Mucosa of descending colon (tissue), 3 donors: ENCODE measurements around the gene UTS2R. TPM values are rescaled to one million over a fixed set of nuclear protein-coding genes. Genes with fewer than 3 reads are reported as not detected.
A peak's percentile ranks its signal among the peaks of the same experiment; 100 is the strongest.
"Not testable (repeated sequence)": the region's sequence is repeated elsewhere in the genome, so short reads cannot be mapped to it uniquely, and the experiment has no call there.

Experiments used
- ATAC-seq: fragments of 200-7000 bp; cut with Tn5 transposase; one replicate; pipeline ENCODE4 v1.9.1; 2020; ENCODE audit warnings: mild to moderate bottlenecking, moderate library complexity
- DNase-seq, 3 donors: peaks; one replicate each; pipeline ENCODE4 v3.0.0-alpha.2; 2020
- H3K36me3 ChIP-seq: fragments of 200-600 bp; one replicate; pipeline ENCODE4 v1.8.0; 2021; ENCODE audit warnings: low read depth, mild to moderate bottlenecking
- H3K4me1 ChIP-seq: fragments of 200-600 bp; one replicate; pipeline ENCODE4 v1.8.0; 2021; ENCODE audit warnings: low read depth, mild to moderate bottlenecking
- H3K4me3 ChIP-seq: fragments of 200-600 bp; one replicate; pipeline ENCODE4 v1.8.0; 2021; ENCODE audit warnings: mild to moderate bottlenecking
- H3K9me3 ChIP-seq: fragments of 200-600 bp; one replicate; pipeline ENCODE4 v1.8.0; 2021; ENCODE audit warnings: mild to moderate bottlenecking
- CTCF ChIP-seq: fragments of 200-600 bp; IDR thresholded peaks from one replicate; pipeline ENCODE4 v1.8.0; 2022; ENCODE audit warnings: antibody characterized with exemption, mild to moderate bottlenecking
- intact Hi-C, 2 donors: fragments of 100-400 bp; cut with DNase I in 1 of 2; cut with micrococcal nuclease in 1 of 2; formaldehyde crosslinking; loops; one replicate each; pipeline versions ENCODE4 v1.11.0 to v1.11.1; 2022; cut with DNase I, micrococcal nuclease
- total RNA-seq, 3 donors: library from RNA; stranded (reverse); fragmentation: NEBNext Ultra II Directional in 2 of 3; extraction: Animal tissue kit (Norgen Biotek cat#: 25700) in 2 of 3; gene quantifications; one replicate each; pipeline versions ENCODE4 v1.2.1 to v1.2.4, GENCODE V29; 2021 to 2023
- donor health status: DM: no; HTN: no; CAD: no; lungs with moderate emphysema.
- donor health status: DM: no; HTN: no; CAD: no.
- donor health status: DM: no; HTN: yes; CAD: no.

The UTS2R gene
- total RNA-seq, 3 donors from 2014 or later: not detected

- H3K36me3 ChIP-seq: no peaks in the 10 kb centered on the region
- ATAC-seq: peak; percentile 52
- H3K4me1 ChIP-seq: peaks cover 4% of the 10 kb centered on the region
- H3K9me3 ChIP-seq: no peaks in the 10 kb centered on the region
- no peak overlapping the region for H3K4me3 ChIP-seq
- peak in 2 of 3 donors; percentile 48 to 60 for DNase-seq
- no peak for TF ChIP-seq CTCF
- intact Hi-C loops: no loop called here
Measured at GRCh38 chr17:82346342-82347300, 24.9 kb upstream of the UTS2R start.

- not testable (repeated sequence) for H3K36me3 ChIP-seq, H3K4me3 ChIP-seq, DNase-seq, ATAC-seq, H3K4me1 ChIP-seq, H3K9me3 ChIP-seq
- intact Hi-C loops: loop anchor here in 1 of 2 donors (2.0 kb wide), 1 partner anchor 79 kb away; no protein-coding TSS in a partner anchor
Measured at GRCh38 chr17:82347994-82348393, 23.6 kb upstream of the UTS2R start.

GRCh38 chr17:82348434-82348833, 23.1 kb upstream of the UTS2R start:
- TF ChIP-seq CTCF: no peak

GRCh38 chr17:82348866-82349265, 22.7 kb upstream of the UTS2R start:
- Histone ChIP-seq H3K4me3 (no peak overlapping the region), H3K9me3 (no peaks in the 10 kb centered on the region), H3K36me3 (no peaks in the 10 kb centered on the region), H3K4me1 (peaks cover 4% of the 10 kb centered on the region)
- ATAC-seq (no peak), DNase-seq (no peak)
- intact Hi-C loops: loop anchor here in 1 of 2 donors (2.0 kb wide), 1 partner anchor 78 kb away; no protein-coding TSS in a partner anchor
- TF ChIP-seq CTCF: no peak

More at GRCh38 chr17:82348434-82348833, 23.1 kb upstream of the UTS2R start:
- ATAC-seq: no peak
- peak in 1 of 3 donors; percentile 26 for DNase-seq
- no peaks in the 10 kb centered on the region for H3K9me3 ChIP-seq
- intact Hi-C loops: loop anchor here in 1 of 2 donors (2.0 kb wide), 1 partner anchor 78 kb away; no protein-coding TSS in a partner anchor
- H3K36me3 ChIP-seq: no peaks in the 10 kb centered on the region
- peaks cover 4% of the 10 kb centered on the region for H3K4me1 ChIP-seq
- H3K4me3 ChIP-seq: no peak overlapping the region

GRCh38 chr17:82349287-82349701, 22.3 kb upstream of the UTS2R start:
- H3K9me3 ChIP-seq: no peaks in the 10 kb centered on the region
- ATAC-seq (no peak), DNase-seq (peak in 1 of 3 donors; percentile 29)
- intact Hi-C loops: loop anchor here in 1 of 2 donors (2.0 kb wide), 1 partner anchor 78 kb away; no protein-coding TSS in a partner anchor
- H3K36me3 ChIP-seq: no peaks in the 10 kb centered on the region
- TF ChIP-seq CTCF: no peak
- peaks cover 4% of the 10 kb centered on the region for H3K4me1 ChIP-seq
- H3K4me3 ChIP-seq: no peak overlapping the region
